Muscle of back (tissue), 11 donors: Measurements from ENCODE around the gene CKM. TPM values are rescaled to one million over a fixed set of nuclear protein-coding genes. Genes with fewer than 3 reads are reported as not detected.
A peak's percentile ranks its signal among the peaks of the same experiment; 100 is the strongest.
"Not testable (repeated sequence)": the region's sequence is repeated elsewhere in the genome, so short reads cannot be mapped to it uniquely, and the experiment has no call there.

Experiments
- DNase-seq, 3 donors: peaks; one replicate each; pipeline versions ENCODE4 v3.0.0 to v3.0.0-alpha.2; 2013
- polyA plus RNA-seq, 10 donors: library from polyadenylated mRNA; unstranded; fragments of 120-200 nt; gene quantifications; one replicate each; pipeline ENCODE4 v1.2.1, GENCODE V29; 2013; ENCODE audit not compliant: insufficient read length in 10 of 10

Gene CKM
- polyA plus RNA-seq, 10 donors = 1,344 to 3,569 (median 3,092) TPM

DNA sequence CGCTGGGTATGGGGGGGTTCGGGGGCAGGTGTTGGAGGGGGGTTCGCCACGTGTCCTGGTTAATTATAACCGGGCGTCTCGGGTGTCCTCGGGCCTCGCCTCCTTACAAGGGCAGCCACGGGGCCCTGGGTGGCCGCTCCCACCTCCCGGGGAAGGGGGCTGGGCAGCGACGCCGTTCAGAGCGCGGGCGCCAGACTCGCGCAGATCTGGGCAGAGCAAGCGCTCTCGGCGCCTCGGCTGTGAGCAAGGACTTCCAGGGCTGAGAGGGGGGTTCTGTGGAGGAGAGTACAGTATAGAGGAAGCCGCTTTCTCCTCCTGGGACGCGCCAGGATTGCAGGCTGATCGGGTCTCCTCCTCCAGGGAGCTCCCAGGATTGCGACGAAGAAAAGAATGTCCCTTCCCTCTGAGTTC, 1.0 kb upstream of the CKM start:
- DNase-seq = peak; percentile 65 to 68 (median 66)

DNA sequence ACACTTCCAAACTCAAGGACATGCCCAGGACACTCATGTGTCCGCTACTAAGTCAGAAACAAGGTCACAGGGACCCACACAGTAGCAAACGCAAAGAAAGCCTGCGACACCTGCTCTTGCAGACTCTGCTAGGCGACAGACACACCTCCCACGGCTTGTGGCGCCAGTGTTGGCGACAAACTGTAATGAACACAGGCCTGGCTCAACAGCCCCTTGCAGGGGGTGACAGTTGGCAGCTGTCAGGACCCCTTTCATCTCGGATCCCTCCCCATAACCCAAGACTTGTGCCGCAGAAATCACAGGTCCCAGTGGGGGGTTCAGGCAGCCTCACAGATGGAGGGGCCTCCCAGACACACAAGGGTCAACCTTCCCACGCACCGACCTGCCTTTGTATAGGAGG, 364 bp downstream of the CKM start:
- DNase-seq = no peak

GRCh38 chr19:45321848-45322247, 827 bp downstream of the CKM start:
- peak in 1 of 3 donors; percentile 52 for DNase-seq

DNA sequence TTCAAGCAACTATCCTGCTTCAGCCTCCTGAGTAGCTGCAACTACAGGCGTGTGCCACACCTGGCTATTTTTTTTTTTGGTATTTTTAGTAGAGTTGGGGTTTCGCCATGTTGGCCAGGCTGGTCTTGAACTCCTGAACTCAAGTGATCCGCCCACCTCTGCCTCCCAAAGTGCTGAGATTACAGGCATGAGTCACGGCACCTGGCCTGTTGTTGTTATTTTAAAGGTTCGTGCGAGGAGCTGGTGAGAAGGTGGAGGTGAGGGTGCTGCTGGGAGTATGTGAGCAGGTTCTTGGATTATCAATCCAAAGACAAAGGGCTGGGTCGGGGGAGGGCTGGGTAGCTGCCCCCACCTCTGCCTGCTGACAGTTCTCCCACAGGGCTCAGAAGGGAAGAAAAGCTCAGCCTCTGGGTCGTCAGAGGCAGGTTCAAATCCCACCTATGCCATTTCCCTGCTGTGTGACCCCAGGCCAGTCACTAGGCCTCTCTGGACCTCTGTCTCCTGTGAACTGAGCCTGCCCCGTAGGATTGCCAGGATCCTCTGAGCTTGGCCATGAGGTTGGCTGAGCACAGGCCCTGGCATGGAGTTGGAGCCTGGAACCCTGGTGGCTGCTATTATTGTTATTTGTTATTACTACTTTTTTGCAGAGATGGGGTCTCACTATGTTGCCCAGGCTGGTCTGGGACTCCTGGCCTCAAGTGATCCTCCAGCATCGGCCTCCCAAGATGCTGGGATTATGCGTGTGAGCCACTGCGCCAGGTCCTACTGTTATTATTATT, 1.5 kb downstream of the CKM start:
- no peak for DNase-seq

DNA sequence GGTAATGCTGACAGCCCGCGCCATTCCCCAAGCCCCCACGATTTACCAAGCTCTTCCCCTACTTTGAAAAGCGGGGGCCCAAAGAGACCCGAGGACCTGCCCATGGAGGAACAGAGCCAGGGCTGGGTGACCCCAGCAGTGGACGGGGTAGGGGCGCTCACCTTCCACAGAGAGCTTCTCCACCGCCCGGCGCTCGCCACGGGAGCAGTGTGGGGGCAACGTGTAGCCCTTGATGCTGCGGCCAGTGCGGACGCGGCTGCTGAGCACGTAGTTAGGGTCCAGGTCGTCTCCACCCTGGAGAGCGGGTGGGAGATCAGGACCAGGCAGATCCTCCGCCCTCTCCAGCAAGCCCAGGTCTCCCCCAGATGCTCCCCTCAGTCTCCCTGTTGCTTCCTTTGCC, 7.4 kb downstream of the CKM start:
- DNase-seq = no peak

- no peak for DNase-seq
Observed at GRCh38 chr19:45314708-45315245, 7.9 kb downstream of the CKM start.

- DNase-seq = not testable (repeated sequence)
Observed at GRCh38 chr19:45312285-45312684, 10.4 kb downstream of the CKM start.

DNA sequence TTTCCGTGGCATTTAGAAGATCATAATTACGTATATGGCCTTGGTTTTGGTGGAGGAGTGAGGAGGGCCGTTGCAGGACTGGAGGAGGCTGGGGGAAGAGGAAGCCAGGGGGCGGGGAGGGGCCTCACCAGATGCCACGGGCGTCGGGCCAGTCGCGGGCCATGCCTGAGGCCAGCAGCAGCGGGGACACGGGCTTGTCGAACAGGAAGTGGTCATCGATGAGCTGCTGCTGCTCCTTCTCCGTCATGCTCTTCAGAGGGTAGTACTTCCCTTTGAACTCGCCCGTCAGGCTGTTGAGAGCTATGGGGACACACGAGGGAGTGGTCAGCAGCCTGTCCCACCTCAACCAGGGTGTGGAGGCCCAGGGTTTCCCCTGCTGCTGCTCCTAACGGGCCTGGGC, 11.1 kb downstream of the CKM start:
- peak in 1 of 3 donors; percentile 52 for DNase-seq

DNA sequence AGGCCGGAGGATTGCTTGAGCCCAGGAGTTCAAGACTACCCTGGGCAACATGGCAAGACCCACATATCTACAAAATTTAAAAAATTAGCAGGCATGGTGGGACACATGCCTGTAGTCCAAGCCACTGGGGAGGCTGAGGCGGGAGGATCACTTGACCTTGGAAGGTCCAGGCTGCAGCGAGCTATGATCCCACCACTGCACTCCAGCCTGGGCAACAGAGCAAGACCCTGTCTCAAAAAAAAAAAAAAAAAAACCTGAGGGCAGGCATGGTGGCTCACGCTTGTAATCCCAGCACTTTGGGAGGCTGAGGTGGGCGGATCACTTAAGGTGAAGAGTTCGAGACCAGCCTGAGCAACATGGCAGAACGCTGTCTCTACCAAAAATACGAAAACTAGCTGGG, 13.4 kb downstream of the CKM start:
- DNase-seq = not testable (repeated sequence)

DNA sequence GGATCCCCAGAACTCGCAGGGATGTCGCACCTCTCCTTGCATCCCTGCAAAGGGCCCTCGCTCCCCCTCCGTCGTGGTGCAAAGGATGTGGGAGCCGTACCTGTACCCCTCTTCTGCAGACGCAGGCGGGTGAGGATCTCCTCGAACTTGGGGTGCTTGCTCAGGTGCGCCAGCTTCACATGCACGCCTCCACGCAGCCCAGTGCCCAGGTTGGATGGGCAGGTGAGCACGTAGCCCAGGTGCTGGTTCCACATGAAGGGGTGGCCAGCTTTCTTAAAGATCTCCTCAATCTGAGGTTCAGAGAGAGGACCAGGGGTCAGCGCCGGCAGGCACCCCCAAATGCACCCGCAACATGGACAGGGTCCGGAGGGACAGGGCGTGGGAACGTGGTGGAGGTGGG, 15.3 kb downstream of the CKM start:
- no peak for DNase-seq

DNA sequence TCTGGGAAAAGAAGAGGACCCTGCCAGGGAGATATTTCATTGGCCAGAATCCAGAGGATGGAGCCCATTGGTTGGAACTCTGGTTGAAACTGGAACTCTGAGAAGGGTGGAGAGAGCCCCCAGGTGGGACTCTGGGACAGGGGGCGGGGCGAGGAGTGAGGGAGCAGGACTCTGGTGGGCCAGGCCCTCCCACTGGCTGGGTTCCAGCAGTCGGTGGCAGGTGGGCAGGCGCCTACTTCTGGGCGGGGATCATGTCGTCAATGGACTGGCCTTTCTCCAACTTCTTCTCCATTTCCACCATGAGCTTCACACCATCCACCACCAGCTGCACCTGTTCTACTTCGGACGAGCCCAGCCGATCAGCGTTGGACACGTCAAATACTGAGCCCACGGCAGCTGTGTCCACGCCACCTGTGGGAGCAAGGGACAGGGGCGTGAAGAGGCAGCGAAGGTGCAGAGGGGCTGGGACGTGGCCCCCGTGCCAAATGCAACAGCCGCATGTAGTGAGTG, 16.1 kb downstream of the CKM start:
- peak; percentile 53 to 69 (median 53) for DNase-seq

GRCh38 chr19:45306040-45306439, 16.6 kb downstream of the CKM start:
- DNase-seq = no peak

GRCh38 chr19:45305421-45305820, 17.3 kb downstream of the CKM start:
- DNase-seq = no peak

GRCh38 chr19:45305007-45305406, 17.7 kb downstream of the CKM start:
- DNase-seq = no peak

- DNase-seq = no peak
Observed at GRCh38 chr19:45304141-45304926, 18.3 kb downstream of the CKM start.

DNA sequence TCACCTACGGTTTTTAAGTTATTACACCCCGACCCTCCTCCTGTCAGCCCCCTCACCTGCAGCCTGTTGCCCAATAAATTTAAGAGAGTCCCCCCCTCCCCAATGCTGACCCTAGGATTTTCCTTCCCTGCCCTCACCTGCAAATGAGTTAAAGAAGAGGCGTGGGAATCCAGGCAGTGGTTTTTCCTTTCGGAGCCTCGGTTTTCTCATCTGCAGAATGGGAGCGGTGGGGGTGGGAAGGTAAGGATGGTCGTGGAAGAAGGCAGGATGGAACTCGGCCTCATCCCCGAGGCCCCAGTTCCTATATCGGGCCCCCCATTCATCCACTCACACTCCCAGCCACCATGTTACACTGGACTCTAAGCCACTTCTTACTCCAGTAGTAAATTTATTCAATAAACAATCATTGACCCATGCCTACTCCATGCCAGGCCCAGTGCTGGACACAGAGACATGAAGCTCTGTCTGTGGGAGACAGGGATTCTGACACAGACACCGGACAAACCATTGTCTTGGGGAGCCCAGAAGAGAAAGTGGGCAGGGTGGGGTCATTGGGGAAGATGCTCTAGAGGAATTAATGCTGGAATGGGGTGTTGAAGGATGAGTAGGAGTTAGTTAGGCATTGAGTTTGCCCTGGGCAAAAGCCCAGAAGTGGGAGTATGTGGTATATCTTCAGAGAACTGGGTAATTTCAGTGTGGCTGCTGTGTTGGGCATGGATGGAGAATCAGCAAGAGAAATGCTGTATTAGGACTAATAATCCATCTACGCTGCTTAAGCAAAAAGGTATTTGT, 19.2 kb downstream of the CKM start:
- DNase-seq = no peak

GRCh38 chr19:45302416-45302815, 20.3 kb downstream of the CKM start:
- no peak for DNase-seq

- DNase-seq = no peak
Observed at GRCh38 chr19:45299719-45300118, 23.0 kb downstream of the CKM start.

DNA sequence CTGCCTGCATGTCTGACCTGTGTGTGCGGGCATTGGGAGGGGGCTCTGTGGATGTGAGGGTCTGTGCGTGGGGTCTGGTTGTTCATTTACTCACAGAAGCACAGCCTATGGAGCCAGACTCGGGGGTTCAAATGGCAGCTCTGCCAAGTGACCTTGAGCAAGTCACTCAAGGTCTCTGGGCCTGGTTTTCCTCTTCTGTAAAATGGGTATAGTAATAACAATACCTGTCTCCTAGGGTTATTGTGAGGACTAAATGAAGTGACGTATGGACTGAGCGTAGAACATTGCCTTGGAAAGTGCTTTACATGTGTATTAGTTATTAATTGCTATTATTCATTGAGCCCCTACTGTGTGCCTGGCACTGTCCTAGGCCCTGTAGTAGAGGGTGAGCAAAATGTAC, 24.4 kb downstream of the CKM start:
- DNase-seq = no peak

DNA sequence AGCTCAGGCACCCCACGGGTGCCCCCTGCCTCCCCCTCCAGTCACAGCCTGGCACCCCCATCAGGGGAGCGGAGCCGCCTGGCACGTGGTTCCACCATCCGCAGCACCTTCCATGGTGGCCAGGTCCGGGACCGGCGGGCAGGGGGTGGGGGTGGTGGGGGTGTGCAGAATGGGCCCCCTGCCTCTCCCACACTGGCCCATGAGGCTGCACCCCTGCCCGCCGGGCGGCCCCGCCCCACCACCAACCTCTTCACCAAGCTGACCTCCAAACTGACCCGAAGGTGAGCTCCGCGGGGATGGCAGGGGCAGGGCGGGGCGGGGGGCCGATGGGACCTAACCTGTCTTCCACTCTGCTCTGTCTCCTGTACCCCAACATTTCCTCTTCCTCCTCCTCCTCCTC, 25.0 kb downstream of the CKM start:
- DNase-seq = no peak

DNA sequence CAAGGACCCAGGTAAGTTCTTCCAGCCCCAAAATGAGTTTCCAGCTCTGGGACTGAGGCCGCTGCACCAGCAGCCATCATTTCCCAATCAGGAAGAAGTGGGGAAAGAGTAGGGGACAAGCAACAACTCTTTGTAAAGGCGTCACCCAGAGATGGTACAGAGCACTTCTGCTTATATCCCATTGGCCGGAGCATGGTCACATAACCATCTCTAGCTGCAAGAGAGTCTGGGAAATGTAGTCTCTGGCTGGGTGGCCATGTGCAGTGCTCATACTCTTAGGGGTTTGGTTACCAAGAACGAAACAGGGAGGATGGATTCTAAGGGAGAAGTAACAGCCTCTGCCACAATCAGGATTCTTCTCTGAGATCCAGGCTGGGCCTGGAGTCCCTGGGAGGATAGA, 26.3 kb downstream of the CKM start:
- no peak for DNase-seq

- DNase-seq = no peak
Observed at GRCh38 chr19:45295873-45296272, 26.8 kb downstream of the CKM start.
